H9 (cell line): Measurements from ENCODE around the gene LMO1. TPM values are rescaled to one million over a fixed set of nuclear protein-coding genes. Genes with fewer than 3 reads are reported as not detected.

Experiments
- DNase-seq: peaks from one replicate; pipeline ENCODE4 v3.0.0-alpha.2; 2017
- H2AFZ ChIP-seq: one replicate; pipeline ENCODE4 v1.6.1; 2013; ENCODE audit warnings: mild to moderate bottlenecking, low read length, control low read depth, moderate library complexity
- H2AK5ac ChIP-seq: 2 replicates; pipeline ENCODE4 v1.6.1; 2013; ENCODE audit warnings: low read length, control low read depth, mixed read lengths; ENCODE audit not compliant: insufficient read length
- H2BK120ac ChIP-seq: one replicate; pipeline ENCODE4 v1.6.1; 2013; ENCODE audit warnings: low read depth, mild to moderate bottlenecking, low read length, control low read depth, inconsistent platforms; ENCODE audit not compliant: poor library complexity, severe bottlenecking
- H2BK12ac ChIP-seq: 2 replicates; pipeline ENCODE4 v1.6.1; 2013; ENCODE audit warnings: low read length, control low read depth, mixed read lengths, low read depth; ENCODE audit not compliant: insufficient read length
- H2BK15ac ChIP-seq: 2 replicates; pipeline ENCODE4 v1.6.1; 2013; ENCODE audit warnings: low read depth, low read length, control low read depth
- H2BK20ac ChIP-seq: one replicate; pipeline ENCODE4 v1.6.1; 2013; ENCODE audit warnings: low read depth, mild to moderate bottlenecking, low read length, control low read depth, inconsistent platforms; ENCODE audit not compliant: poor library complexity, severe bottlenecking
- H2BK5ac ChIP-seq: 2 replicates; pipeline ENCODE4 v1.6.1; 2013; ENCODE audit warnings: low read length, control low read depth, mixed read lengths; ENCODE audit not compliant: insufficient read length
- H3K14ac ChIP-seq: 2 replicates; pipeline ENCODE4 v1.6.1; 2013; ENCODE audit warnings: low read length, control low read depth; ENCODE audit not compliant: insufficient read depth
- H3K18ac ChIP-seq: 2 replicates; pipeline ENCODE4 v1.6.1; 2013; ENCODE audit warnings: low read depth, mild to moderate bottlenecking, mixed read lengths, low read length, control low read depth; ENCODE audit not compliant: insufficient read length
- H3K23ac ChIP-seq: 2 replicates; pipeline ENCODE4 v1.6.1; 2013; ENCODE audit warnings: low read length, control low read depth, mixed read lengths, low read depth; ENCODE audit not compliant: insufficient read length
- H3K23me2 ChIP-seq: 2 replicates; pipeline ENCODE4 v1.6.1; 2013; ENCODE audit warnings: low read depth, mild to moderate bottlenecking, mixed read lengths, low read length, control low read depth; ENCODE audit not compliant: insufficient read length, poor library complexity, severe bottlenecking
- H3K27ac ChIP-seq: 2 replicates; pipeline ENCODE4 v1.5.1; 2013; ENCODE audit warnings: low read length, control low read depth, mixed read lengths, low read depth; ENCODE audit not compliant: insufficient read length
- H3K27me3 ChIP-seq: 2 replicates; pipeline ENCODE4 v1.6.1; 2013; ENCODE audit warnings: low read length, control low read depth, inconsistent platforms; ENCODE audit not compliant: insufficient read depth
- H3K4ac ChIP-seq: 2 replicates; pipeline ENCODE4 v1.6.1; 2013; ENCODE audit warnings: low read depth, mild to moderate bottlenecking, control low read depth, inconsistent platforms, low read length, moderate library complexity
- H3K4me1 ChIP-seq: 2 replicates; pipeline ENCODE4 v1.6.1; 2013; ENCODE audit warnings: low read length, control low read depth, inconsistent platforms; ENCODE audit not compliant: insufficient read depth
- H3K4me2 ChIP-seq: 2 replicates; pipeline ENCODE4 v1.6.1; 2013; ENCODE audit warnings: low read length, control low read depth, mixed read lengths; ENCODE audit not compliant: insufficient read length, insufficient read depth
- H3K56ac ChIP-seq: 2 replicates; pipeline ENCODE4 v1.6.1; 2013; ENCODE audit warnings: low read depth, mild to moderate bottlenecking, mixed read lengths, low read length, control low read depth; ENCODE audit not compliant: insufficient read length
- H3K79me1 ChIP-seq: 2 replicates; pipeline ENCODE4 v1.6.1; 2013; ENCODE audit warnings: low read depth, mild to moderate bottlenecking, moderate library complexity, low read length, control low read depth, inconsistent platforms; ENCODE audit not compliant: insufficient read depth, poor library complexity, severe bottlenecking
- H3K79me2 ChIP-seq: 2 replicates; pipeline ENCODE4 v1.6.1; 2013; ENCODE audit warnings: low read length, control low read depth, inconsistent platforms; ENCODE audit not compliant: insufficient read depth
- H3K9ac ChIP-seq: 2 replicates; pipeline ENCODE4 v1.6.1; 2013; ENCODE audit warnings: low read length, control low read depth, mixed read lengths; ENCODE audit not compliant: insufficient read length; ENCODE audit errors: extremely low read depth
- H3K9me3 ChIP-seq: one replicate; pipeline ENCODE4 v1.6.1; 2013; ENCODE audit warnings: low read depth, low read length, inconsistent platforms; ENCODE audit not compliant: control insufficient read depth
- H3T11ph ChIP-seq: one replicate; pipeline ENCODE4 v1.6.1; 2013; ENCODE audit warnings: mild to moderate bottlenecking, low read length, control low read depth, inconsistent platforms
- H4K20me1 ChIP-seq: one replicate; pipeline ENCODE4 v1.6.1; 2013; ENCODE audit not compliant: control insufficient read depth, insufficient read length, insufficient read depth
- H4K5ac ChIP-seq: 2 replicates; pipeline ENCODE4 v1.6.1; 2013; ENCODE audit warnings: low read depth, mild to moderate bottlenecking, mixed read lengths, low read length, control low read depth; ENCODE audit not compliant: insufficient read length
- H4K8ac ChIP-seq: replicated peaks from 2 replicates; pipeline ENCODE4 v1.6.1; 2013; ENCODE audit warnings: low read length, control low read depth, mixed read lengths, low read depth; ENCODE audit not compliant: insufficient read length
- H4K91ac ChIP-seq: 2 replicates; pipeline ENCODE4 v1.6.1; 2013; ENCODE audit warnings: low read depth, mild to moderate bottlenecking, moderate library complexity, mixed read lengths, low read length, control low read depth; ENCODE audit not compliant: insufficient read length
- H3K27ac Mint-ChIP-seq, 3 experiments: 2 replicates in 2 of 3; 3 replicates in 1 of 3; pipeline ENCODE4 v1.8.0; 2020 to 2021; ENCODE audit warnings: mixed read lengths in 3 of 3, mild to moderate bottlenecking in 1 of 3, moderate library complexity in 1 of 3
- H3K27me3 Mint-ChIP-seq: 2 replicates; pipeline ENCODE4 v1.8.0; 2021; ENCODE audit warnings: low read depth, mild to moderate bottlenecking, moderate library complexity, mixed read lengths
- H3K36me3 Mint-ChIP-seq, 3 experiments: 2 replicates in 2 of 3; 3 replicates in 1 of 3; pipeline ENCODE4 v1.8.0; 2020 to 2021; ENCODE audit warnings: low read depth in 3 of 3, mixed read lengths in 3 of 3; ENCODE audit not compliant: insufficient read depth in 1 of 3
- H3K4me1 Mint-ChIP-seq, 2 experiments: 2 replicates each; pipeline ENCODE4 v1.8.0; 2020; ENCODE audit warnings: mixed read lengths in 2 of 2
- H3K4me3 Mint-ChIP-seq, 2 experiments: 2 replicates in 1 of 2; 3 replicates in 1 of 2; pipeline ENCODE4 v1.8.0; 2020 to 2021; ENCODE audit warnings: mild to moderate bottlenecking in 2 of 2, mixed read lengths in 2 of 2, moderate library complexity in 1 of 2
- H3K9me3 Mint-ChIP-seq, 2 experiments: 2 replicates in 1 of 2; 3 replicates in 1 of 2; pipeline ENCODE4 v1.8.0; 2020; ENCODE audit warnings: mild to moderate bottlenecking in 2 of 2, mixed read lengths in 2 of 2, moderate library complexity in 1 of 2
- CTCF ChIP-seq: fragments of 200-600 bp; sonication (generic); conservative IDR thresholded peaks from 3 replicates; pipeline ENCODE4 v1.8.0; 2021; ENCODE audit warnings: antibody characterized with exemption, mild to moderate bottlenecking
- WGBS: extraction: QIAGEN DNeasy Blood & Tissue Kit; methylation state at CpG from one replicate; pipeline ENCODE4 v1.1.7; 2013; ENCODE audit warnings: missing lambda C conversion rate, low lambda C conversion rate, mixed read lengths; ENCODE audit not compliant: insufficient read length; ENCODE audit errors: extremely low coverage; 5-methylcytosine and 5-hydroxymethylcytosine counted together
- total RNA-seq: library from RNA; stranded (reverse); gene quantifications from 2 replicates; pipeline ENCODE4 v1.2.1, GENCODE V29; 2021

LMO1 gene
- total RNA-seq, 1 experiment from 2014 or later: 0.50 TPM

GRCh38 chr11:8287297-8287696 is 23.6 kb upstream of the LMO1 start:
- H3K27me3 ChIP-seq: no peaks in the 10 kb centered on the region; the same call in 1 of the 2 replicates
- no peak for DNase-seq
- no peaks in the 10 kb centered on the region for H3K79me2 ChIP-seq

More at GRCh38 chr11:8287297-8287696, 23.6 kb upstream of the LMO1 start:
- Histone ChIP-seq H3K9ac (no peak overlapping the region), H3K23me2 (peaks cover 8% of the 10 kb centered on the region), H3T11ph (no peak overlapping the region), H2AK5ac (no peak overlapping the region), H2BK120ac (no peak overlapping the region), H3K4ac (no peak overlapping the region), H3K14ac (no peak overlapping the region), H3K9me3 (no peaks in the 10 kb centered on the region), H4K8ac (no peak overlapping the region), H3K27ac (no peak overlapping the region), H2BK5ac (no peak overlapping the region), H4K91ac (no peak overlapping the region), H2BK12ac (no peak overlapping the region), H3K4me2 (no peak overlapping the region), H4K20me1 (no peaks in the 10 kb centered on the region), H3K18ac (no peak overlapping the region), H3K56ac (no peak overlapping the region), H3K79me1 (no peaks in the 10 kb centered on the region), H2BK20ac (no peak overlapping the region), H2AFZ (no peak overlapping the region), H2BK15ac (no peak overlapping the region), H3K23ac (no peak overlapping the region), H4K5ac (no peak overlapping the region), H3K4me1 (no peaks in the 10 kb centered on the region; the same call in 1 of the 2 replicates)
- no peak for TF ChIP-seq CTCF
- Mint-ChIP-seq H3K9me3 (no peaks in the 10 kb centered on the region; a peak in 1 of 5 replicates), H3K27ac (no peak overlapping the region), H3K4me3 (no peak overlapping the region), H3K36me3 (no peaks in the 10 kb centered on the region), H3K27me3 (peaks cover 16% of the 10 kb centered on the region), H3K4me1 (peaks cover 11 to 31% of the 10 kb centered on the region in 2 experiments)
- no CpG with 5 or more reads among the region's 5 CpGs for WGBS
